Stomach (tissue), 4 donors: Measurements from ENCODE around the gene PWP2.

Source experiments
- CTCF ChIP-seq, 7 experiments: fragments of 450-650 bp in 4 of 7; fragments of 200-600 bp in 3 of 7; sonication (generic) in 3 of 7; IDR thresholded peaks; one replicate each; pipeline ENCODE4 v1.5.1; 2016 to 2019; ENCODE audit warnings: antibody characterized with exemption in 7 of 7, control low read depth in 2 of 7, mild to moderate bottlenecking in 1 of 7
- EP300 ChIP-seq: sonication (generic); formaldehyde crosslinking; IDR thresholded peaks from one replicate; pipeline ENCODE4 v1.6.1; 2017; ENCODE audit warnings: antibody characterized with exemption
- POLR2A ChIP-seq, 4 donors: fragments of 450-650 bp; IDR thresholded peaks; one replicate each; pipeline ENCODE4 v1.6.1; 2016; ENCODE audit warnings: antibody characterized with exemption in 4 of 4, control low read depth in 2 of 4, mild to moderate bottlenecking in 1 of 4, moderate library complexity in 1 of 4
- POLR2AphosphoS5 ChIP-seq, 3 donors: sonication (generic); formaldehyde crosslinking; IDR thresholded peaks; one replicate each; pipeline ENCODE4 v1.6.1; 2016; ENCODE audit warnings: antibody characterized with exemption in 3 of 3

GRCh38 chr21:44092211-44092610 is 15.0 kb upstream of the PWP2 start:
- TF ChIP-seq EP300: no peak
- no peak for TF ChIP-seq POLR2AphosphoS5 (IDR thresholded peaks at IDR 0.05)
- TF ChIP-seq CTCF (IDR thresholded peaks at IDR 0.05): no peak
- TF ChIP-seq POLR2A (IDR thresholded peaks at IDR 0.05): no peak
